HG03342 (cell line): ENCODE measurements around the gene ANO10.
"Not testable (repeated sequence)": the region's sequence is repeated elsewhere in the genome, so short reads cannot be mapped to it uniquely, and the experiment has no call there.

ENCODE experiments used
- ATAC-seq: cut with Tn5 transposase; IDR thresholded peaks from one replicate; pipeline ENCODE4 v1.9.1; 2021; ENCODE audit warnings: mild to moderate bottlenecking, moderate library complexity; ENCODE audit not compliant: unreplicated experiment

Gene ANO10, protein sequence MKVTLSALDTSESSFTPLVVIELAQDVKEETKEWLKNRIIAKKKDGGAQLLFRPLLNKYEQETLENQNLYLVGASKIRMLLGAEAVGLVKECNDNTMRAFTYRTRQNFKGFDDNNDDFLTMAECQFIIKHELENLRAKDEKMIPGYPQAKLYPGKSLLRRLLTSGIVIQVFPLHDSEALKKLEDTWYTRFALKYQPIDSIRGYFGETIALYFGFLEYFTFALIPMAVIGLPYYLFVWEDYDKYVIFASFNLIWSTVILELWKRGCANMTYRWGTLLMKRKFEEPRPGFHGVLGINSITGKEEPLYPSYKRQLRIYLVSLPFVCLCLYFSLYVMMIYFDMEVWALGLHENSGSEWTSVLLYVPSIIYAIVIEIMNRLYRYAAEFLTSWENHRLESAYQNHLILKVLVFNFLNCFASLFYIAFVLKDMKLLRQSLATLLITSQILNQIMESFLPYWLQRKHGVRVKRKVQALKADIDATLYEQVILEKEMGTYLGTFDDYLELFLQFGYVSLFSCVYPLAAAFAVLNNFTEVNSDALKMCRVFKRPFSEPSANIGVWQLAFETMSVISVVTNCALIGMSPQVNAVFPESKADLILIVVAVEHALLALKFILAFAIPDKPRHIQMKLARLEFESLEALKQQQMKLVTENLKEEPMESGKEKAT

DNA sequence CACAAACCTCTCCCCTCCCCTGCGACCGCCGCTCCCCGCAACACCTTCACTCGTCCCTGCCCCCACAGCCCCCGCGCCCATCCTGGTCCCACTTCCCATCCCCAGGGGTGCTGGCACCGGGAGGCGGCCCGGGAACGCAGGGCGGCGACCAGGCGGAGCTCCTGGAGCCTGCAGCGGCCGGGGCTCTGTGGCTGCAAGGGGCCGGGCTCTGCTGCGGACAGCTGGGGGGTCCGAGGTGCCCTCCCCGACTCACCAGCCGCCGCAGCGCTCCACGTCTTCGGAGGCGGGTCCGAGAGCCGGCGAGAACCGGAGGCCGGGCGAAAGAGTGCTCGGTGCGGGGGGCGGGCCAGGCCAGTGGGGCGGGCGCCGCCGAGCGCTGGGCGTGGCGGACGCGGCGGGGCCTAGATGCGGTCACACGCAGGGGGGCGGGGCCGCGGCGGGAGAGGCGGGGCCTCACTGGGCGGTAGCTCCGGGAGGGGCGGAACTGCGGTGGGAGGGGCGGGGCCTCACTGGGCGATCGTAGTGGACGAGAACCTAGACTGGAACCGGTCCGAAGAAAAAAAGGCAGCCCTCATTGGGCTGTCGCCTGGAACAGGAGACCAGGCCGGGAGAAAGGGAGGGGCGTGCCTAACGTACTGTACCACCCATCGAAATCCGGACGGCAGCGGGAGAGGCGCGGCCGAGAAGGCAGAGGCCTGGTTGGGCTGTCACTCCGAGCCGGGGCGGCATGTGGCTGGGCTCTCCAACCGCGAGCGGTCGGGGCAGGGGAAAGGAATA lies at the start of gene ANO10:
Gene ANO10 (minus strand): TSS at position 356 of the 777 bp plus-strand sequence. CDS start 16,159 bp downstream, outside the sequence.
- peak; percentile 97 for ATAC-seq

DNA sequence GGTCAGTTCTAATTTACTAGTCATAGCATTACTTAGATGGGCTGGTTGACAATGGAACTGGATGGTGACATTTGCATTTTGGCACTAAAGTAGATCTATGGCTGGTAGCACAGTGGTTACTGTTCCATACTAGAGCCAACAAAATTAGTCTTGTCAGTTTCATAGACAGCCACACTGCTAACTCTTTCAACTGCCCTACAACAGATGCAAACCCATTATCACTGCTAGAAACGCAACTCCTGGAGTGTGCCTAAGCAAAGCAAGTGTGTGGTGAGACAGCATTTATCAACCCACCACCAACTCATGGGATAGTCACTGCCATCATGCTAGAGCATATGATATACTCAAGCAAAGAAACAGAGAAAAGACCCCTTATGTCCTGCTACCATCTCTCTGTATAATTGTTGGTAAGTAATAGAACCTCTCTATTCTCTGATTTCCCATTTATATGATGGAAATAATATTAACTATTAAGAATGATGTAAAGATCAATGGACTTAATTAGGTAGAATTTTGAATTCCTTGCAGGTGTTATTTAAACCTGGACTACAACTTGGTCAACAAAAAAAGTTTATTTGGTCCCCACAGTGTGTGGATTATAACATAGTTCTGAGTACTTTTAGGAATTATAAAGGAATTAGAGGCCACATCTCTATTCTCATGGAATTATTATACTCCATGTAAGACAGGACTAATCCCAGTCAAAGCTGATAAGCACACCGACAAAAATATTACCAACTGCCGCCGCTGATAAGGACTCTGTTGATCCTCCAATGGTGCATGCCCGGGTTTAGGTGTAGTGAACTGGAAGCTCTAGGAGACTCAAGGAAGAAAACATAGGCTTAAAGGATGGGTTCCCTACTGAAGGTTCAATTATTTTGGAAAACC lies 49.1 kb upstream of the ANO10 start:
- ATAC-seq = no peak

- not testable (repeated sequence) for ATAC-seq
Observed at GRCh38 chr3:43665011-43665410, 43.2 kb upstream of the ANO10 start.

GRCh38 chr3:43661376-43661775 lies 39.6 kb upstream of the ANO10 start:
- not testable (repeated sequence) for ATAC-seq

DNA sequence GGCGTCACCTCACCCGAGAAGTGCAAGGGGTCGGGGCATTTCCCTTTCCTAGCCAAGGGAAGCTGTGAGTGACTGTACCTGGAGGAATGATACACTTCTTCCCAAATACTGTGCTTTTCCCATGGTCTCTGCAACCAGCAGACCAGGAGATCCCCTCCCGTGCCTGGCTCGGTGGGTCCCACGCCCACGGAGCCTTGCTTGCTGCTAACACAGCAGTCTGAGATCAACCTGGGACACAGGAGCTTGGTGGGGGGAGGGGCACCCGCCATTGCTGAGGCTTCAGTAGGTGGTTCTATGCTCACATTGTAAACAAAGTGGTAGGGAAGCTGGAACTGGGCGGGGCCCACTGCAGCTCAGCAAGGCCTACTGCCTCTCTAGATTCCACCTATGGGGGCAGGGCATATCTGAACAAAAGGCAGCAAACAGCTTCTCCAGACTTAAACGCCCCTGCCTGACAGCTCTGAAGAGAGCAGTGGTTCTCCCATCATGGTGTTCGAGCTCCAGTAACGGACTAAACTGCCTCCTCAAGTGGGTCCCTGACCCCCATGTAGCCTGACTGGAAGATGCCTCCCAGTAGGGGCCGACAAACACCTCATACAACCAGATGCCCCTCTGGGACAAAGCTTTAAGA lies 37.6 kb upstream of the ANO10 start:
- no peak for ATAC-seq

- not testable (repeated sequence) for ATAC-seq
Observed at GRCh38 chr3:43656390-43656789, 34.6 kb upstream of the ANO10 start.

- ATAC-seq = no peak
Observed at GRCh38 chr3:43650345-43650744, 28.5 kb upstream of the ANO10 start.

GRCh38 chr3:43649365-43649968 lies 27.7 kb upstream of the ANO10 start:
- ATAC-seq = no peak

- ATAC-seq = no peak
Observed at GRCh38 chr3:43648957-43649356, 27.1 kb upstream of the ANO10 start.

- ATAC-seq = no peak
Observed at GRCh38 chr3:43647331-43648166, 25.7 kb upstream of the ANO10 start.

GRCh38 chr3:43644443-43644842 lies 22.6 kb upstream of the ANO10 start:
- no peak for ATAC-seq

GRCh38 chr3:43641306-43642114 lies 19.7 kb upstream of the ANO10 start:
- ATAC-seq = no peak

DNA sequence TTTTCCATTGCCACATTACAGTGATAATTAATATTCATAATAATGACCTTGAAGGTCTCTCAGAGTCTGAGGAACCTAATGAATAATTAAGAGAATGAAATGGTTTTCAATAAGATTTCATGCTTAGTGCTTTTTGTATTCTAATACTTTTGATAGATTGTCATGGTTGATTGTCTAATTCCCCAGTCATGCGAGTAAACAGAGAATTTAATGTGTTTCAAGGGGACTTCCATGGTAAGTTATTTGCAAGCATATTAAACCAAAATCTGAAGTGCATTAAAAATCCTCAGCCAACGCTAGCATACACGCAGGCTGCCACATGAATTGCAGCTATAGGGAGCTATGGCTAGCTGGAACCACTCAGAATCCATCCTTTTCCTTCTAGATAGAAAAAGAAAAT lies 18.9 kb upstream of the ANO10 start:
- no peak for ATAC-seq

DNA sequence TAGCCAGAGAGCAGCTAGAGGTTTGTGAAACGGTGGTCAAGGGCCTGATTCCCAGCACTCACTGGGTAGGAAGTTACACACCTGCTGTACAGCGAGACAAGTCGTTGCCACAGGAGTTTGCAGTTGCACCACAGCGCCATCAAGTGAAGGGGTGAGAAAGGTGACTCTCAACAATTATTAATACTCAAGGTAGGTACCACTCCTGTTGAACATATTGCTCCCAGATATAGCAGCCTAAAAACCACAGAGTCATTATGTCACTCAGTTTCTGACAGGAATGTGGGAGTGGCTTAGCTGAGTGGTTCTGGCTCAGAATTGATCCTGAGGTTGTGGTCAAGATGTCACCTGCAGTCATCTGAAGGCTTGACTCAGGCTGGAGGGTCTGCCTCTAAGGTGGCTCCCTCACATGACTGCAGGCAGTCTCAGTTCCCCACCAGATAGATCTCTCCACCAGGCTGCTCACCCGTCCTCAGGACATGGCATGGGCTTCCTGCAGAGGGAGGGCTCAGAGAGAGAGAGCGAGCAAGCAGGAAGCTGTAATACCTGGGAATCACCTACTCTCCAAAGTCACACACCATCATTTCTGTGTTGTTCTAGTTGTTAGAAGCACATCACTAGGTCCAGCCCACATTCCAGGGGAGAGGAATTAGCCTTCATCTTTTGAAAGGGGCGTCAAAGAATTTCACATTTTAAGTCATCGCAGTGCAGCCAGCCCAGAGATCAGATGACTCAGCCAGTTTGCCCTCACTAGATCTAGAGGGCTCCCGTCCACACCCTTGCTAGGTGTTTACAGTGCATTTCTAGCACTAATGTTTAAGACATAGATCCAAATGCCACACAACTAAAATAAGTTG lies 17.0 kb upstream of the ANO10 start:
- peak; percentile 67 for ATAC-seq

DNA sequence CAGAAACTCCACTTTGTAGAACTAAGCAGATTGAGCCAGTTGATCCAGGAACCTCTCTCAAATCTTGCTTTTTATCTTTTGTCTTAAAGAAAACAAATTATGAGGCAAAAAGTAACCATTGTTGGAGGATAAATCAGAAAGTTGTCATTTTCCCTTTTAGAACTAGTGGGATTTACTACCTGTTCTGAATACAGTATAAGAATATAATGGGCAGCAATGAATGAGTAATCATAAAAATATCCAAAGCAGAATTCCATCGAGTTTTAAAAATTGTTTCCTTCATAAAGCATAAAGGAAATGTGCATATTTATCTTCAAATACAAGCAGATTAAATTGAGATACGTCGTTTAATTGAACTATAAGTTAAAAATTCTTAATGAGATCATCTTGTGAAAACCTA lies 15.9 kb upstream of the ANO10 start:
- no peak for ATAC-seq

DNA sequence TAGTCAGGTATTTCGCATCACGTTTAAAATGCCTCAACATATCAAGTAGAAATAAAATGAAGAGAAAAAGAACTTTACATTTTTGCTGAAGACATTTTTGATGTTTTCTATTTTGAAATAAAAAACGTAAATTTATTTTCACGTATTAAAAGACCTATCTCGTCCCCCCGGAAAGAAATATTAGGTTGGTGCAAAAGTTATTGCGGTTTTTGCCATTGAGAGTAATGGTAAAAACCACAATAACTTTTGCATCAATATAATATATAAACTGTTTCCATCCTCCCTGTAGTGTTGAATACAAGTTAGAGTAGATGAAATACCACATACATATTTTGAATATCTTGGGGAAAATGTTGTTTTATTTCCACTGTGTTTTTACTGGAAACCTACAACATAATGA lies 11.2 kb upstream of the ANO10 start:
- no peak for ATAC-seq

GRCh38 chr3:43632269-43632733 lies 10.5 kb upstream of the ANO10 start:
- no peak for ATAC-seq
